Keratinocyte (primary cell): Measurements from ENCODE around the gene EFTUD2. TPM values are rescaled to one million over a fixed set of nuclear protein-coding genes. Genes with fewer than 3 reads are reported as not detected.

Experiments
- DNase-seq: peaks from one replicate; pipeline ENCODE4 v3.0.0-alpha.2; 2011; ENCODE audit warnings: low read depth, missing footprints, low spot score
- FAIRE-seq: peaks from 2 replicates; lab custom pipeline; 2011; peaks lifted over from hg19 to GRCh38; lab: Jason Lieb, UNC
- H2AFZ ChIP-seq: 2 replicates; pipeline ENCODE4 v1.6.0; 2012; ENCODE audit warnings: low read length, control low read depth, inconsistent platforms; ENCODE audit not compliant: control insufficient read depth
- H3K27ac ChIP-seq: 2 replicates; pipeline ENCODE4 v1.5.1; 2011; ENCODE audit warnings: low read length; ENCODE audit not compliant: control insufficient read depth, insufficient read depth
- H3K27me3 ChIP-seq: 3 replicates; pipeline ENCODE4 v1.6.0; 2011; ENCODE audit warnings: low read length; ENCODE audit not compliant: control insufficient read depth, insufficient read depth; ENCODE audit errors: extremely low read depth
- H3K36me3 ChIP-seq, 2 experiments: 2 replicates in 1 of 2; 3 replicates in 1 of 2; pipeline ENCODE4 v1.5.1; 2011; ENCODE audit warnings: low read length in 2 of 2, mild to moderate bottlenecking in 1 of 2; ENCODE audit not compliant: control insufficient read depth in 2 of 2, insufficient read depth in 2 of 2; ENCODE audit errors: extremely low read depth in 1 of 2
- H3K4me1 ChIP-seq: 3 replicates; pipeline ENCODE4 v1.5.1; 2011; ENCODE audit warnings: low read length; ENCODE audit not compliant: control insufficient read depth, insufficient read depth; ENCODE audit errors: extremely low read depth
- H3K4me2 ChIP-seq: 3 replicates; pipeline ENCODE4 v1.6.0; 2011; ENCODE audit warnings: low read depth, low read length; ENCODE audit not compliant: control insufficient read depth, insufficient read depth; ENCODE audit errors: extremely low read depth
- H3K4me3 ChIP-seq, 3 experiments: fragments of 200-600 bp in 1 of 3; sonication (generic) in 1 of 3; 2 replicates in 2 of 3; 3 replicates in 1 of 3; pipeline ENCODE4 v1.5.1; 2011 to 2016; ENCODE audit warnings: low read length in 3 of 3, mild to moderate bottlenecking in 3 of 3, control low read depth in 2 of 3, inconsistent platforms in 1 of 3, low read depth in 1 of 3, mixed read lengths in 1 of 3, mixed run types in 1 of 3, moderate library complexity in 1 of 3; ENCODE audit not compliant: control insufficient read depth in 2 of 3, insufficient read depth in 2 of 3; ENCODE audit errors: extremely low read depth in 1 of 3
- H3K79me2 ChIP-seq: 2 replicates; pipeline ENCODE4 v1.6.0; 2012; ENCODE audit warnings: low read length; ENCODE audit not compliant: control insufficient read depth, insufficient read depth
- H3K9ac ChIP-seq: 3 replicates; pipeline ENCODE4 v1.6.0; 2011; ENCODE audit warnings: low read length; ENCODE audit not compliant: control insufficient read depth, insufficient read depth; ENCODE audit errors: extremely low read depth
- H3K9me1 ChIP-seq: 3 replicates; pipeline ENCODE4 v1.6.0; 2011; ENCODE audit warnings: low read length; ENCODE audit not compliant: control insufficient read depth, insufficient read depth; ENCODE audit errors: extremely low read depth
- H3K9me3 ChIP-seq: 2 replicates; pipeline ENCODE4 v1.5.1; 2012; ENCODE audit warnings: low read depth, low read length; ENCODE audit not compliant: control insufficient read depth
- H4K20me1 ChIP-seq: 3 replicates; pipeline ENCODE4 v1.6.0; 2011; ENCODE audit warnings: low read length; ENCODE audit not compliant: control insufficient read depth, insufficient read depth; ENCODE audit errors: extremely low read depth
- CTCF ChIP-seq, 3 experiments: IDR thresholded peaks in 1 of 3; conservative IDR thresholded peaks in 1 of 3; optimal IDR thresholded peaks in 1 of 3; 2 replicates in 2 of 3; 3 replicates in 1 of 3; pipeline versions ENCODE3 to v1.5.1; 2011; ENCODE audit warnings: low read length in 3 of 3, mild to moderate bottlenecking in 3 of 3, moderate library complexity in 2 of 3, control low read depth in 1 of 3, inconsistent platforms in 1 of 3; ENCODE audit not compliant: insufficient read depth in 2 of 3; ENCODE audit errors: extremely low read depth in 1 of 3
- EZH2 ChIP-seq: IDR thresholded peaks from one replicate; pipeline ENCODE4 v1.6.1; 2012; ENCODE audit warnings: inconsistent platforms, mild to moderate bottlenecking, low read length, moderate library complexity
- dilution Hi-C: fragments of 300-500 bp; cut with MboI; formaldehyde crosslinking; loops from one replicate; pipeline ENCODE4 v1.7.0; 2020; ENCODE audit warnings: low sequenced_read_pairs; ENCODE audit not compliant: extremely low pct_ligation_motif_present
- polyA plus RNA-seq, 5 experiments: library from polyadenylated mRNA; depleted of rRNA in 3 of 5; stranded (reverse) in 3 of 5; stranded (forward) in 1 of 5; unstranded in 1 of 5; fragments of >200 nt; gene quantifications; 1 replicate in 1 of 5; 2 replicates in 3 of 5; 3 replicates in 1 of 5; pipeline versions ENCODE4 v1.2.1 to v1.2.3, GENCODE V29; 2011 to 2012; ENCODE audit warnings: missing spikeins in 2 of 5, low read depth in 1 of 5, low replicate concordance in 1 of 5

The EFTUD2 gene
- polyA plus RNA-seq, 1 donor (not counting 4 experiments of a cell fraction or from before 2014, with no cell fraction given) = 160 TPM

GRCh38 chr17:44932096-44932786 lies 33.0 kb upstream of the EFTUD2 start:
- dilution Hi-C loops = no loop called here
- peaks cover 10% of the 10 kb centered on the region for H3K79me2 ChIP-seq
- TF ChIP-seq CTCF (optimal IDR thresholded peaks at IDR 0.05 in 1 of 3, IDR thresholded peaks at IDR 0.05 in 1 of 3, conservative IDR thresholded peaks at IDR 0.05 in 1 of 3; ENCODE audit: extremely low read depth in 1 of 3, insufficient read depth in 2 of 3, low read length in 3 of 3) (no peak), EZH2 (no peak)
- DNase-seq (no peak), FAIRE-seq (no peak)
- H3K4me1 ChIP-seq = no peaks in the 10 kb centered on the region
- no peak overlapping the region for H3K27ac ChIP-seq
- H3K9me1 ChIP-seq = no peaks in the 10 kb centered on the region
- no peaks in the 10 kb centered on the region for H3K9me3 ChIP-seq
- H3K27me3 ChIP-seq = no peaks in the 10 kb centered on the region
- H3K4me3 ChIP-seq = no peak overlapping the region
- H3K4me2 ChIP-seq = no peak overlapping the region
- H4K20me1 ChIP-seq = no peaks in the 10 kb centered on the region
- H2AFZ ChIP-seq = no peak overlapping the region
- peaks cover 2 to 61% of the 10 kb centered on the region in 2 experiments for H3K36me3 ChIP-seq
- no peak overlapping the region for H3K9ac ChIP-seq

GRCh38 chr17:44931376-44931775 lies 32.1 kb upstream of the EFTUD2 start:
- Histone ChIP-seq H3K36me3 (peaks cover 2 to 64% of the 10 kb centered on the region in 2 experiments), H3K27me3 (no peaks in the 10 kb centered on the region), H3K4me2 (no peak overlapping the region), H3K4me3 (no peak overlapping the region), H3K9ac (no peak overlapping the region), H4K20me1 (no peaks in the 10 kb centered on the region), H3K79me2 (peaks cover 6% of the 10 kb centered on the region), H2AFZ (no peak overlapping the region), H3K9me1 (no peaks in the 10 kb centered on the region), H3K4me1 (no peaks in the 10 kb centered on the region), H3K27ac (no peak overlapping the region), H3K9me3 (no peaks in the 10 kb centered on the region)
- TF ChIP-seq CTCF (optimal IDR thresholded peaks at IDR 0.05 in 1 of 3, IDR thresholded peaks at IDR 0.05 in 1 of 3, conservative IDR thresholded peaks at IDR 0.05 in 1 of 3; ENCODE audit: extremely low read depth in 1 of 3, insufficient read depth in 2 of 3, low read length in 3 of 3) (no peak), EZH2 (no peak)
- dilution Hi-C loops = no loop called here
- DNase-seq (no peak), FAIRE-seq (no peak)
